ENCODE results near the gene IL22RA1.

- no peak for TF ChIP-seq EP300 (IDR thresholded peaks at IDR 0.05)
- TF ChIP-seq CTCF (IDR thresholded peaks at IDR 0.05), result no peak
- TF ChIP-seq POLR2AphosphoS5 (IDR thresholded peaks at IDR 0.05), result no peak
Measured at GRCh38 chr1:24118410-24119242, 24.3 kb downstream of the IL22RA1 start.
